Memory B cell (primary cell): ENCODE data around the gene HOXD8.

Source experiments
- ATAC-seq: fragments of 150-1000 bp; cut with Tn5 transposase; 2 replicates; pipeline ENCODE4 v1.10.0; 2021; ENCODE audit warnings: low read depth, mild to moderate bottlenecking, moderate library complexity
- DNase-seq, 2 donors: peaks; one replicate each; pipeline ENCODE4 v3.0.0; 2022; ENCODE audit warnings: low spot score in 2 of 2
- H3K27ac Mint-ChIP-seq: one replicate; pipeline ENCODE4 v1.8.0; 2022; ENCODE audit warnings: mild to moderate bottlenecking, moderate library complexity, mixed read lengths
- H3K27me3 Mint-ChIP-seq: one replicate; pipeline ENCODE4 v1.8.0; 2022; ENCODE audit warnings: mixed read lengths
- H3K36me3 Mint-ChIP-seq: one replicate; pipeline ENCODE4 v1.8.0; 2022; ENCODE audit warnings: mild to moderate bottlenecking, mixed read lengths
- H3K4me1 Mint-ChIP-seq: one replicate; pipeline ENCODE4 v1.8.0; 2022; ENCODE audit warnings: mixed read lengths
- H3K4me3 Mint-ChIP-seq: one replicate; pipeline ENCODE4 v1.8.0; 2022; ENCODE audit warnings: mild to moderate bottlenecking, moderate library complexity, mixed read lengths
- H3K9me3 Mint-ChIP-seq: one replicate; pipeline ENCODE4 v1.8.0; 2022; ENCODE audit warnings: mixed read lengths

HOXD8 gene

DNA sequence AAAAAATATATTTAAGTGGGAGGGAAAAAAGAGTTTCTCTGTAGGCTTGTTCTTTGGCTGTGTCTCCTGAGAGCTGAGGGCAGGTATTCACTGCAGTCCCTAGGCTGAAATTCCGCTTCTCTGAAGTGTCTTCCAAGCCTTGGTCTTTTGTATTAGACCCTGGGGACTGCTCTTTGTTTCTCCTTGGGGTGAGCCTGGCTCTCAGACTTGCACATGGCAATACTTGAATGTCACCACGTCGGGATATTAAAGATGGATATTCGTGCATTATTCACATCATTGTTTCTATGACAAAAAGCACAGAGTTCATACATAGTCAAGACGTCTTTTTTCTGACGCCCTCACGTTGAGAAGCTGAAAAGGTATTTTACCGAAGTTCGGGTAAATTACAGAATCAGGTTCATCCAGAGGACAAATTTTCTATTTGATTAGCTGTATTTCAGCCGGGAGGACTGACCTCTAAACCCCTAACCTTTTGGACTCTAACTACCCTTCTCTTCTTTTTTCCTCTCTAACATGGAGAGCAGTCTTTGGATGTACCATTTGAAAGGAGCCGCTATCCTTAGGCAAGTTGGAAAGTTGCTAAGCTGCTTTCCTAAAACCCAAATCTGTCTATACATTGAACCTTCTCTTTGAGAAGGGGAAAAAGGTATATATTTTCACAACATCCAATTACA, 25.2 kb downstream of the HOXD8 start:
- Mint-ChIP-seq H3K27ac (no peak overlapping the region), H3K36me3 (peaks cover 2% of the 10 kb centered on the region), H3K4me3 (no peak overlapping the region), H3K4me1 (peaks cover 5% of the 10 kb centered on the region), H3K27me3 (peaks cover 19% of the 10 kb centered on the region), H3K9me3 (peaks cover 2% of the 10 kb centered on the region)
- DNase-seq (no peak), ATAC-seq (no peak)

DNA sequence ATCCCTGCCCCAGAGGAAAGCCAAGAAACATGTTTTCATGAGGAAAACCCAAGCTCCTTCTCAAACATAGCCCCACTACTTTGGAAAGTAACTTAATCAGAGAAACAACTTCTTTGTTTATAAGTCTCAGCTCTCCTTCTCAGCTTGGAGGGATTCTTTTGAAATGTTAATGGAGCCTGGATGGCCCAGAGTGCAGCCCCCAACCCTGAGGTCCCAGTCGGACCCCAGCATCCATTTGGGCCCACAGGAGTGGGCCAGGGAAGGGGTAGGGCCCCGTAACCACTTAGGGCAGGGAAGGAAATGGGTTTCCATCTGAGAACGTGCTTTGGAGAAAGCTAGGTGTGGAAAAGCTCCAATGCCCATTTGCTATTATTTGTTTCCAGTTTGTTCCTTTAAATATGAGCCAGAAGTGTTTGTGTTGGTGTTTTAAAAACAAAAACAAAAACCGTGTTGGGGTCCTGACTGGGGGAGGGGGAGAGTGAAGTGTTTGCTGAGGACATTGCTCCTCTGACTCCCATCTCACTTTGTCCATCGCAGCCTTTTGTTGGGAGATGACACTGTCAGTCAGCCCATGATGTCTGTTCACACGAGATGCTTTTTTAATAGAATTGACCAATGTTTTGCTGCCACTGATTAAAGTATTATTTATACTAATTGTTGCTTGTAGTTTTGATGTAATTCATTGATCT, 26.0 kb downstream of the HOXD8 start:
- H3K27me3 Mint-ChIP-seq, result peaks cover 19% of the 10 kb centered on the region
- H3K4me3 Mint-ChIP-seq, result no peak overlapping the region
- H3K27ac Mint-ChIP-seq, result no peak overlapping the region
- DNase-seq, result no peak
- peaks cover 2% of the 10 kb centered on the region for H3K36me3 Mint-ChIP-seq
- no peak for ATAC-seq
- peaks cover 5% of the 10 kb centered on the region for H3K4me1 Mint-ChIP-seq
- peaks cover 2% of the 10 kb centered on the region for H3K9me3 Mint-ChIP-seq

DNA sequence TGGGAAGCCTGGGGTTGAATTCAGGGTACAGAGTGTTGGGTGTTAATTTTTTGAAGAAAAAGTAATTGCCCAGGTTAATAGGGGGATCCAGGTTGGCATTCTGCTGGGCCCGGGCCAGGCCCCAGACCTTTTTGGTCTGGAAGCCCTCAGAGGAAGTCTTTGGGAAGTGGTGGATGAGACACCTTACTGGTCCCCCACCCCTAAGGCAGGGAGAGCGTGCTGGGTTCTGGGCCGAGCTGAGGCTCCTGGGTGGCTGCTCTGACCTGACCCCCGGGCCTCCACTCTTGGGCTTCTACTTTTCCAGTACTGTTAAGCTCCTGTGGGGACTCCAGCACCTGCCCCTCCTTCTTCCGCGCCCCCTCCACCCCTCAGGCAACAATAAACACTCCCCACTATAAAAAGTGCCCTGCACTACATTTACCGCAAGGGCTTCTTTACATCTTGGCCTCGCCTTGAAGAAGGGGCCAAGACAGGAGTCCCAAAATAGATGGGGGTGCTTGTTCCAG, 26.8 kb downstream of the HOXD8 start:
- ATAC-seq (no peak), DNase-seq (peak in 1 of 2 donors; percentile 9)
- H3K4me3 Mint-ChIP-seq, result no peak overlapping the region
- peaks cover 19% of the 10 kb centered on the region for H3K27me3 Mint-ChIP-seq
- peaks cover 4% of the 10 kb centered on the region for H3K9me3 Mint-ChIP-seq
- peaks cover 5% of the 10 kb centered on the region for H3K4me1 Mint-ChIP-seq
- no peak overlapping the region for H3K27ac Mint-ChIP-seq
- peaks cover 2% of the 10 kb centered on the region for H3K36me3 Mint-ChIP-seq

DNA sequence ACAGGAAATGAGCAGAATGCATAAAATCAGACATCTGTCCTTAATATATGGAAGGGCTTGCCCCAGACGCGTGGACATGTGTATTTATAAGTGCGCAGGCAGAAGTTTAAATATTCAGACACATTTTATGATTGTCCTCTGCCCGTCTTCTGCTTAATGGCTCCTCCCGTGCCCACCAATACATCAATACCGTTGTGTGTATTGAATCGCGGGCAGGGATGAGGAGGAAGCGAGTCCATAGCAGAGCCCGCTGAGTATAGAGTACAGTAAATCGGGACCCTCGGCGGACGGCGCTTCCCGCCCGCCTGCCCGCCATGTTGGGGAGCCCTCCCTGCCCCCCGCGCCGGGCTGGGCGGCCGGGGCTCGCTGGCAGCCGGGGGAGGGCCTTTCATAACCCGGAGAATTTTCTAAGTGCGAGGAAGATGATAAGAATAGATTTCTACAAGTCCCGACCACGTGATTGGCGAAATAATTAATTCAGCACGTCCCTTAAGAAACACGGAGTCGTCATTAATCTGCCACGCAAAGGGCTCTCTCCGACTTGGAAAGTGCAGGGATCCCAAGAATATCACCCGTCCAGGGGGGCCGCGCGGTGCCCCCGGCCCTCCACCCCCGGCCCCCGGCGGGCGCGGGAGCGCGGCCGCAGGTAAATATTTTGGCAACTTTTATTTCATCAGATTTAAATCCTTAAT, 27.4 kb downstream of the HOXD8 start, which contains the start of gene HOXD3:
HOXD3 (plus strand) TSS at position 501 of the 692 bp plus-strand sequence. CDS start 11,808 bp downstream, outside the sequence.
- H3K27ac Mint-ChIP-seq, result no peak within 1 kb of the TSS
- peaks cover 4% of the 10 kb centered on the region for H3K9me3 Mint-ChIP-seq
- H3K4me1 Mint-ChIP-seq, result peaks cover 5% of the 10 kb centered on the region
- peaks cover 2% of the 10 kb centered on the region for H3K36me3 Mint-ChIP-seq
- peak within 1 kb of the TSS; percentile 48 for H3K4me3 Mint-ChIP-seq
- peaks cover 21% of the 10 kb centered on the region for H3K27me3 Mint-ChIP-seq
- DNase-seq (peak in 1 of 2 donors; percentile 7), ATAC-seq (no peak)

DNA sequence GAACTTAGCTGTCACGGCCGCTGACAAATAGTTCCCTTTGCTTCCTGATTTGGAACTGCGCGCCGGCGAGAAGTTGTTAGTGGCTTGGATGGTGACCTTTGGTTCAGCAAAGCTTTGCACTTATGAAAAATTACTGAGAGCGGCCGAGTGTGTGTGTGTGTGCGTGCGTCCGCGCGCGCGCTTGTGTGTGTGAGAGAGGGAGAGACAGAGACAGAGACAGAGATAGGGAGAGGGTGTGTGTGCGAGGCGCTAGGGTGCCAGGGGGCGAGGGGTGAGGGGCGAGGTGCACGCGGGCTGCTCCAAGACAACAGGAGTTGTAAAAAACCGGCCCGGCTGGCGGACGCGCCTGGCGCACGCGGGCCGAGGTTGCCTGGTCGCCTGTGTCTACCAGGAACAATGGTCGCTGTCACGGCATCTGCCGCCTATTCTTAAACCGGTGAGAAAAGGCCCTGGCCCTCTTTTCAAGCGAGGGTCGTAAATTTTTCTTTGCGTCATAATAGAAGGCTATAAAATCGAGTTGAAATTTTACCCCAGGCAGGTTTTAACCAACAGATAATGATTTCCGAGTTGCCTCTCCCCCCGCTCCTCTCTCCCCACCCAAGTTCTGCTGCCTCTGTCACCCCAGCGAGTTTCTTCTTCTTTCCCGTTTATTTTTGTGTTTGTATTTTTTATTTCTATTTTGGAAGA, 28.1 kb downstream of the HOXD8 start:
- peak overlapping the region; percentile 48 for H3K4me3 Mint-ChIP-seq

DNA sequence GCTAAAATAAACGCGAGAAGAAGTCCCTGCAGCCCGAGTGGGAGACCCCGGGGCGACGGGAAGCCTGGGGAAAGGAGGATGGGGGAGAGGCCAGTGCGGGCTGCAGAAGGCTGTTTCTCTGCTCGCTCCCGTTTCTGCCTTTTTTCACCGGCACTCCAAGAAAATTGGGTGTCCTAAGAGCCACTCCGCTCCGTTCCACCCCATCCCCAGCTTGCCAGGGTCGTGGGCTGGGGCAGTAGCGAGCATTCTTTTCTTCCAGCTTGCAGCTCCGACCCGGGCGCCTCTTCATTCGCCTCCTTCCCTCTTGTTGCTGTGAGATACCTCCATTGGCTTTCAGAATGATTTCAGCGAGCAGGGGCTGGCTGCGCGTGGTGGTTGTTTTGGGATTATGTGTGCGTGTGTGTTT, 28.7 kb downstream of the HOXD8 start:
- Mint-ChIP-seq H3K4me1 (peaks cover 5% of the 10 kb centered on the region), H3K27me3 (peaks cover 24% of the 10 kb centered on the region), H3K9me3 (peaks cover 4% of the 10 kb centered on the region), H3K27ac (no peak overlapping the region), H3K4me3 (no peak overlapping the region), H3K36me3 (peaks cover 2% of the 10 kb centered on the region)
- DNase-seq, result peak in 1 of 2 donors; percentile 13
- no peak for ATAC-seq

More for the DNA sequence above, 28.1 kb downstream of the HOXD8 start:
- peaks cover 5% of the 10 kb centered on the region for H3K4me1 Mint-ChIP-seq
- H3K27me3 Mint-ChIP-seq, result peaks cover 21% of the 10 kb centered on the region
- peaks cover 2% of the 10 kb centered on the region for H3K36me3 Mint-ChIP-seq
- H3K9me3 Mint-ChIP-seq, result peaks cover 4% of the 10 kb centered on the region
- H3K27ac Mint-ChIP-seq, result no peak overlapping the region
- ATAC-seq (no peak), DNase-seq (no peak)

DNA sequence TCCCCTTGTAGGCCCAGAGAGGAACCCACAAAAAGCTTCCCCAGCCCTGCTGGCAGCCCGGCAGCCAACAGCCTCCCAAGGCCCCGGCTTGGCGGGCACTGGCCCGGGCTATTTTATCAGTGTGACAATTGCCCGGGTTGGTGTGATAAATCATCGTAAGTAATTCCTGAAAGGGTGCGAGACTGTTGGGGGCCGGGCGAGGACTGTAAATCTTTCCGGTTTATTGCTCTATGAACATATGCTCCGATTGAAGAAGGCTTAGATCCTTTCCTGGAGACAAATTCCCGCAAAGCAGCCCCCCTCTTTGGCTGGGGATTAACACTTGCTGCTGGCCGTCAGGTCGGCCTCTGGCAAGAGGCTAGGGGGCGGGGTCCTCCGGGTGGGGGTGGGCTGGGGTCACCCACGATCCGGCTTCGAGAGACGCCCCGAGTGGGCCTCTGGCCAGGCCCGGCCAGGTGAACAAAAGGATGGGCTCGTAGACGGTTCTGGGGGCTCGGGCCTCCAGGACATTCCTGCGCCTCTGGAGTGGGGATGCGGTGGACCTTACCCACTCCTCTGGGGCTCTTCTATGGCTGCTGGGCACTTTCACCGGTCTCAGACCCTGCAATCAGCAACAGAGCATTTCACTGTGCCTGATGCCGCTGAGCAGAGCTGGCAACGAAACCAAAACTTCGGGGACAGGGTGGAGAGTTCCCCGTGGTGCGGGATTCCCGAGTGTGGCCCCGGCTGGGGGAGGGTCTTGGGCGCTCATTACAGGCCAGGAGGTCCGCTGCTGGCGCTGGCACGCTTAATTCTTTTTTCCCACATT, 29.6 kb downstream of the HOXD8 start:
- Mint-ChIP-seq H3K27ac (no peak overlapping the region), H3K27me3 (peaks cover 32% of the 10 kb centered on the region), H3K9me3 (peaks cover 10% of the 10 kb centered on the region), H3K4me3 (no peak overlapping the region), H3K4me1 (peaks cover 5% of the 10 kb centered on the region), H3K36me3 (peaks cover 2% of the 10 kb centered on the region)
- DNase-seq (peak in 1 of 2 donors; percentile 9), ATAC-seq (no peak)

DNA sequence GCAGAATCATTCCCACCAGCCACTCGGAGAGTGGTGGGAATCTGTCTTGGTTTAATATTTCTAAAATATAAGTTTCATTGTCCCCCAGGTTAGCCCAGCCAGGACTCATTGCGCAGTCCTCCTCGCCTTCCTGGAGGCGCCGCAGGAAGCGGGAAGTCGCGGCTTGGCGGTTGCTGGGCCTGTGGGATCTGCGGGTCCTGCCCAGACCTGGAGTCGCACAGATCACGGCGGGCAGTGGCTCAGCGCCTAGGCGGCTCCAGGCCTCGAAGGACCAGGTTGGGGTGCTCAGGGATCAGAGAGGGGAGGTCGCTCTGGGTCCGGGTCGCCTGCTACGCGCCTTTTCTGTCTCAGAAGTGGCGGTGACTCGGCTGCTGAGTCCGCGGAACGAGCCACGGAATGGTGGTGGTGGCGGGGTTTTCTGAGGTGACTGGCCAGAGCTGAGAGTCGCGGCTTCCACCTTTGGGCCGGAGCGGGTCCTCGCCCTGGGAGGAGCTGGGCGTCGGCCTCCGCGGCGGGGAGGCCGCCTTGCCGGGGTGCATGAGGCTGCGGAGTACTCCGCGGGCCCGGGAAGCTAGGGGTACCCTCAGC, 30.3 kb downstream of the HOXD8 start:
- peaks cover 33% of the 10 kb centered on the region for H3K27me3 Mint-ChIP-seq
- ATAC-seq, result no peak
- H3K4me3 Mint-ChIP-seq, result no peak overlapping the region
- H3K27ac Mint-ChIP-seq, result no peak overlapping the region
- DNase-seq, result peak in 1 of 2 donors; percentile 10
- H3K4me1 Mint-ChIP-seq, result peaks cover 5% of the 10 kb centered on the region
- peaks cover 2% of the 10 kb centered on the region for H3K36me3 Mint-ChIP-seq
- H3K9me3 Mint-ChIP-seq, result peaks cover 12% of the 10 kb centered on the region

DNA sequence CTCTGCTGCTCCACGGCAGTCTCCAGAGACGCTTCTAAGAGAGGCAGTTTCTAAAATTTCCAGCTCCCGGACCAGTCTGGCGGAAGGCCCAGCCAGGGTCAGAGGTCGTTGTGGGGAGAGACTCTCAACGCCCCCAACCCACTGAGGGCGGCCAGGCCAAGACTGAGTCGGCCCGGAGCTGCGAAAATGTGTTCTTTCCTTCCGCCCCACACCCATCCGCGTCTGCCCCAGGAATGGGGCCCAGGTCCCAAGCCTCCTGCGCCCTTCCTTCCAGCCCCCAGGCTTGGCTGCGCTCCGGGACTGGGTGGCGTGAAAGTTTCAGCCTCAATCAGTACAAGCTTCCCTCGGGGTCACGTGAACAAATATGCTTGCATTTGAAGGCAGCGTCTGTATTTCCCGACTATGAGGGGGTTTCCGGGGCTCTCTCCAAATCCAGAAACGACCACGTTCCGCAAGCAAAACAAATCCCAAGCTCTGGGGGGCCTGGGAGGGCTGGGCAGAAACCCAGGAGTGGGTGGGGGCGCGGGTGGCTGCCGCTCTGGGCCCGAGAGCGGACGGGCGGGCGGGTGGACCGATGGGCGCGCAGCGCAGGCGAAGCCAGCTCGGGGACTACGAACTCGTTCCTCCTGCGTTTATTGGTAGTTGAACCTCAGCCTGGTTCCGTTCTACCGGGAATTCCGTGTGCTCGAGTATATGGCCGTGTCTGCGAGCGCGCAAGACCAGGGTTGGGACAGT, 30.9 kb downstream of the HOXD8 start:
- no peak for ATAC-seq

DNA sequence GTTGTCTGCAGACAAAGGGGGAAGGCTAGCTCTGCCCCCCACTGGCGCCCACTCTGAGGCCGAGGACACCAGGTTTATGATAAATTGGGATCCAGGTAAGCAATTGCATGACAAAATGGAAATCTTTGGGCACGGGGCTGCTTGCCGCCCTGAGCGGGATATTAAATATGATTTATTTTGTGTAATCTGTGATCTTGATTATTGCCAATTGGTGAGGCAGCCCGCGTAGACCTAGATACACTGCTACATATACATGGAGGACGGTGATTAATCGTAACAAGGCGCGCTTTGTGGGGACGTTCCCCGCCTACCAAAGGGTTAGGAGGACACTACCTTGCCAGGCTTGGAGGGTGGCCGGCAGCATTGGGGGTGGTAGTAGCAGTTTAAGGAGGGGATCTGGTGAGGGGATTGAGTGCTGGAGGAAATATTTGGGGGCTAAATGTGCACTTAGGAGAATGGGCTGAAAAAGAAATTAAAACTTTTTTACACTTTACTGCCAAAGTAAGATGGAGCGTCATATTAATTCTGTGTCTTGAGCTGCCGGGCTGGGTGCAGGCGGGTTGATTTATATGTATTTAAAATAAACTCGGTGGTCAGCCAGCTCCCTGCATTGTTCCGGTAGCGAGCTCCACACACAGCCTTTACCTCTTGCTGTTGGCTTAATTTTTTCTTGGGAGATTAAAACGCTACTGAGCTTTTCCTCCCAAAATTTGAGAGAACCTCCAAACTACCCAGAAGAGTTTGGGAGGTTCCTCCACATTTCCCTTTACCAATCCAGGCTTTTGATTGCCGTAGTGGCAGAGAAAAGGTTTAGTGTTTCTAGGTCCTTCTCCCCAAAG, 31.7 kb downstream of the HOXD8 start:
- H3K27me3 Mint-ChIP-seq, result peaks cover 34% of the 10 kb centered on the region
- no peak overlapping the region for H3K4me3 Mint-ChIP-seq
- DNase-seq (no peak), ATAC-seq (no peak)
- peaks cover 12% of the 10 kb centered on the region for H3K9me3 Mint-ChIP-seq
- H3K36me3 Mint-ChIP-seq, result peaks cover 2% of the 10 kb centered on the region
- no peak overlapping the region for H3K27ac Mint-ChIP-seq
- H3K4me1 Mint-ChIP-seq, result peaks cover 5% of the 10 kb centered on the region

More for the DNA sequence above, 30.9 kb downstream of the HOXD8 start:
- H3K27ac Mint-ChIP-seq, result no peak overlapping the region
- H3K36me3 Mint-ChIP-seq, result peaks cover 2% of the 10 kb centered on the region
- H3K4me1 Mint-ChIP-seq, result peaks cover 5% of the 10 kb centered on the region
- H3K9me3 Mint-ChIP-seq, result peaks cover 12% of the 10 kb centered on the region
- H3K4me3 Mint-ChIP-seq, result no peak overlapping the region
- peaks cover 29% of the 10 kb centered on the region for H3K27me3 Mint-ChIP-seq
- DNase-seq, result no peak

DNA sequence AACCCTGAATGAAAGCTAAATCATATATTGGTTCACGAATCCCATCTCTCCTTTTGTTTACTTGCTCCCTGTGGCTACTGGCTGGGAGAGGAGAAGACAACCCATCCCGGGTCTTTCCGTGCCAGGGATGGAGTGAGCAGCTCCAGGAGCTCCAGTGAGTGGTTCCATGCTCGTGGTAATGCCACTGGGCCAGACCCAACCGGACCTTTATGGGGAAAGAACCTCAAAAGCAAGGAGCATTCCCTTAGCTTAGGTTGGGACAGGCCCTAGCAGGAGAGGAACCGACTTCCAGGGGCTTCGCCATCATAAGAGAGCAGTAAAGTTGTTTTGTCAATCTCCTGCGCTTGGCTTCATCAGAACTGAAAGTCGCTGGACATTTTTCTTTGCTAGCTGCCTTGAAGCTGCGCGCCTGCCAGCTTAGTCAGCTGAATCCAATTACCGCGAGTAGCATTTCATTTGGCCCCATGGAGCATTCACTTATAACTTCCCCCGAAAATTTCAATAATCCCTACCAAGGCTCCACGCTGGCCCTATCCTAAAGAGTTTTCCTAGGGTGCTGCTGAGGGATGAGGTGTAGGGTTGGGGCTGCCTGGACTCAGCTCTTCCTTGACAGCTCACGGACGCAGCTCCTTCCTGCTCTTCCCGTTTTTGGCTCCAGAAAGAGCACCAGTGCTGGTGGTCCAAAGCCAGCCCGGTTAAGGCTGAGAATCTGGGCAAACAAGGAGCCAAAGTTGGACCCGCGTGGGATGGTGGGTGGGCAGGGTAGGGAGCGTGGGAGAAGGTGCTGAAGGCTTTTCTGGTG, 32.5 kb downstream of the HOXD8 start:
- H3K4me3 Mint-ChIP-seq, result no peak overlapping the region
- ATAC-seq (no peak), DNase-seq (no peak)
- peaks cover 2% of the 10 kb centered on the region for H3K36me3 Mint-ChIP-seq
- no peak overlapping the region for H3K27ac Mint-ChIP-seq
- H3K9me3 Mint-ChIP-seq, result peaks cover 12% of the 10 kb centered on the region
- peaks cover 40% of the 10 kb centered on the region for H3K27me3 Mint-ChIP-seq
- peaks cover 5% of the 10 kb centered on the region for H3K4me1 Mint-ChIP-seq
